HEK293 (cell line): ENCODE data around the gene CIC.

ENCODE experiments used
- CTCF ChIA-PET: fragments of 350-600 bp; formaldehyde crosslinking; extraction: SDS; loops from one replicate; lab custom pipeline; 2021; ENCODE audit warnings: antibody characterized with exemption; lab: Yijun Ruan, JAX
- POLR2A ChIA-PET: fragments of 300-600 bp; formaldehyde crosslinking; extraction: SDS; loops from one replicate; lab custom pipeline; 2020; ENCODE audit warnings: antibody characterized with exemption, inconsistent platforms; lab: Yijun Ruan, JAX
- H3K27ac ChIP-seq: fragments of 200-500 bp; sonication (Bioruptor generic); 2 replicates; pipeline ENCODE4 v1.5.1; 2014; ENCODE audit warnings: low read depth, low read length, control low read depth, inconsistent platforms; ENCODE audit errors: extremely low read depth
- H3K36me3 ChIP-seq, 2 experiments: fragments of 200-500 bp in 1 of 2; sonication (Bioruptor generic) in 1 of 2; 1 replicate in 1 of 2; 2 replicates in 1 of 2; pipeline ENCODE4 v1.5.1; 2014 to 2017; ENCODE audit warnings: inconsistent platforms in 2 of 2, low read length in 2 of 2; ENCODE audit not compliant: control insufficient read depth in 2 of 2, insufficient read depth in 1 of 2
- H3K4me1 ChIP-seq: fragments of 200-500 bp; sonication (Bioruptor generic); 2 replicates; pipeline ENCODE4 v1.5.1; 2014; ENCODE audit warnings: mild to moderate bottlenecking, low read length, inconsistent platforms; ENCODE audit not compliant: control insufficient read depth, insufficient read depth
- H3K4me3 ChIP-seq: 2 replicates; pipeline ENCODE4 v1.5.1; 2011; ENCODE audit warnings: low read depth, mild to moderate bottlenecking, control low read depth, low read length, moderate library complexity
- H3K9me3 ChIP-seq: fragments of 200-500 bp; sonication (Bioruptor generic); 2 replicates; pipeline ENCODE4 v1.5.1; 2014; ENCODE audit warnings: low read depth, low read length, inconsistent platforms; ENCODE audit not compliant: control insufficient read depth, insufficient read depth
- ATF2 ChIP-seq: fragments of 450-650 bp; formaldehyde crosslinking; IDR thresholded peaks from 2 replicates; pipeline ENCODE4 v1.5.1; 2016; ENCODE audit warnings: missing biosample characterization, missing genetic modification characterization, low read depth
- EGR2 ChIP-seq: fragments of 450-650 bp; formaldehyde crosslinking; IDR thresholded peaks from 2 replicates; pipeline ENCODE4 v1.5.1; 2016; ENCODE audit warnings: low read depth, missing biosample characterization, missing genetic modification characterization
- GLI4 ChIP-seq: fragments of 450-650 bp; formaldehyde crosslinking; IDR thresholded peaks from 2 replicates; pipeline ENCODE4 v1.5.1; 2016; ENCODE audit warnings: missing biosample characterization, missing genetic modification characterization
- GLIS2 ChIP-seq: fragments of 450-650 bp; formaldehyde crosslinking; IDR thresholded peaks from 2 replicates; pipeline ENCODE4 v1.5.1; 2016; ENCODE audit warnings: missing biosample characterization, missing genetic modification characterization
- HOXC10 ChIP-seq: sonication (generic); formaldehyde crosslinking; IDR thresholded peaks from 2 replicates; pipeline ENCODE4 v1.8.1; 2023; ENCODE audit warnings: mild to moderate bottlenecking, missing genetic modification reagents
- HOXD13 ChIP-seq: sonication (generic); formaldehyde crosslinking; IDR thresholded peaks from 2 replicates; pipeline ENCODE4 v1.8.0; 2022; ENCODE audit warnings: missing genetic modification reagents, borderline replicate concordance
- IKZF3 ChIP-seq: fragments of 450-650 bp; IDR thresholded peaks from 2 replicates; pipeline ENCODE4 v1.5.0; 2018; ENCODE audit warnings: missing biosample characterization, mild to moderate bottlenecking, missing genetic modification characterization, moderate library complexity
- KLF16 ChIP-seq: fragments of 450-650 bp; formaldehyde crosslinking; IDR thresholded peaks from 2 replicates; pipeline ENCODE4 v1.5.1; 2017; ENCODE audit warnings: missing biosample characterization, missing genetic modification characterization
- KLF9 ChIP-seq: fragments of 450-650 bp; formaldehyde crosslinking; IDR thresholded peaks from 2 replicates; pipeline ENCODE4 v1.5.1; 2016; ENCODE audit warnings: missing biosample characterization, missing genetic modification characterization, low read depth
- SCRT2 ChIP-seq: fragments of 450-650 bp; formaldehyde crosslinking; IDR thresholded peaks from 2 replicates; pipeline ENCODE4 v1.5.1; 2016; ENCODE audit warnings: missing biosample characterization, missing genetic modification characterization
- TRIM28 ChIP-seq: IDR thresholded peaks from 2 replicates; pipeline ENCODE4 v1.6.1; 2011; ENCODE audit warnings: low read length, control low read depth, borderline replicate concordance
- ZBTB7A ChIP-seq: fragments of 450-650 bp; formaldehyde crosslinking; IDR thresholded peaks from 2 replicates; pipeline ENCODE4 v1.5.1; 2016; ENCODE audit warnings: low read depth, missing biosample characterization, missing genetic modification characterization
- ZFHX2 ChIP-seq: fragments of 450-650 bp; formaldehyde crosslinking; conservative IDR thresholded peaks from 2 replicates; pipeline ENCODE4 v1.5.1; 2016; ENCODE audit warnings: missing biosample characterization, missing genetic modification characterization
- ZNF311 ChIP-seq: fragments of 450-650 bp; formaldehyde crosslinking; IDR thresholded peaks from 2 replicates; pipeline ENCODE4 v1.5.1; 2017; ENCODE audit warnings: missing biosample characterization, missing genetic modification characterization, borderline replicate concordance
- ZNF366 ChIP-seq: fragments of 450-650 bp; formaldehyde crosslinking; conservative IDR thresholded peaks from 2 replicates; pipeline ENCODE4 v1.5.1; 2016; ENCODE audit warnings: missing biosample characterization, missing genetic modification characterization
- ZNF548 ChIP-seq: fragments of 450-650 bp; formaldehyde crosslinking; IDR thresholded peaks from 2 replicates; pipeline ENCODE4 v1.5.1; 2016; ENCODE audit warnings: missing biosample characterization, missing genetic modification characterization
- ZNF558 ChIP-seq: fragments of 450-650 bp; formaldehyde crosslinking; IDR thresholded peaks from 2 replicates; pipeline ENCODE4 v1.5.1; 2016; ENCODE audit warnings: missing biosample characterization, missing genetic modification characterization
- ZNF658 ChIP-seq: fragments of 450-650 bp; formaldehyde crosslinking; IDR thresholded peaks from 2 replicates; pipeline ENCODE4; 2016; ENCODE audit warnings: missing biosample characterization, missing genetic modification characterization
- ZNF704 ChIP-seq: fragments of 450-650 bp; formaldehyde crosslinking; IDR thresholded peaks from 2 replicates; pipeline ENCODE4 v1.5.1; 2016; ENCODE audit warnings: missing biosample characterization, missing genetic modification characterization
- ZNF792 ChIP-seq: fragments of 450-650 bp; formaldehyde crosslinking; IDR thresholded peaks from 2 replicates; pipeline ENCODE4 v1.5.1; 2016; ENCODE audit warnings: missing biosample characterization, missing genetic modification characterization
- ZNF837 ChIP-seq: fragments of 450-650 bp; formaldehyde crosslinking; IDR thresholded peaks from 2 replicates; pipeline ENCODE4 v1.5.1; 2016; ENCODE audit warnings: missing biosample characterization, missing genetic modification characterization
- TF ChIP-seq, protein P1 (sequence below): fragments of 450-650 bp; formaldehyde crosslinking; IDR thresholded peaks from 2 replicates; pipeline ENCODE4 v1.5.1; 2016; ENCODE audit warnings: missing biosample characterization, missing genetic modification characterization
- TF ChIP-seq, protein P2 (sequence below): fragments of 450-650 bp; formaldehyde crosslinking; IDR thresholded peaks from 2 replicates; pipeline ENCODE4 v1.5.1; 2017; ENCODE audit warnings: missing biosample characterization, missing genetic modification characterization
- TF ChIP-seq, protein P3 (sequence below): fragments of 450-650 bp; formaldehyde crosslinking; IDR thresholded peaks from 2 replicates; pipeline ENCODE4 v1.5.1; 2016; ENCODE audit warnings: missing biosample characterization, missing genetic modification characterization
- TF ChIP-seq, protein P4 (sequence below): fragments of 450-650 bp; formaldehyde crosslinking; IDR thresholded peaks from 2 replicates; pipeline ENCODE4 v1.5.1; 2016; ENCODE audit warnings: missing biosample characterization, missing genetic modification characterization

Gene CIC

GRCh38 chr19:42255766-42256745 is 13.0 kb upstream of the CIC start:
- peaks cover 28% of the 10 kb centered on the region for H3K4me1 ChIP-seq
- H3K36me3 ChIP-seq: no peaks in the 10 kb centered on the region
- ChIA-PET CTCF (interaction anchor here (0.6 to 4.9 kb wide), 6 partner anchors 9 to 55 kb away, joined by 3 to 23 read pairs (median 3); no protein-coding TSS in a partner anchor), POLR2A (interaction anchor here (0.7 to 2.3 kb wide), 5 partner anchors 10 to 141 kb away, joined by 3 to 15 read pairs (median 10); partner anchors contain the start of gene GSK3A)
- H3K9me3 ChIP-seq: no peaks in the 10 kb centered on the region
- H3K4me3 ChIP-seq: peak overlapping the region; percentile 44
- peak overlapping the region; percentile 70 for H3K27ac ChIP-seq
- TF ChIP-seq, protein P1, sequence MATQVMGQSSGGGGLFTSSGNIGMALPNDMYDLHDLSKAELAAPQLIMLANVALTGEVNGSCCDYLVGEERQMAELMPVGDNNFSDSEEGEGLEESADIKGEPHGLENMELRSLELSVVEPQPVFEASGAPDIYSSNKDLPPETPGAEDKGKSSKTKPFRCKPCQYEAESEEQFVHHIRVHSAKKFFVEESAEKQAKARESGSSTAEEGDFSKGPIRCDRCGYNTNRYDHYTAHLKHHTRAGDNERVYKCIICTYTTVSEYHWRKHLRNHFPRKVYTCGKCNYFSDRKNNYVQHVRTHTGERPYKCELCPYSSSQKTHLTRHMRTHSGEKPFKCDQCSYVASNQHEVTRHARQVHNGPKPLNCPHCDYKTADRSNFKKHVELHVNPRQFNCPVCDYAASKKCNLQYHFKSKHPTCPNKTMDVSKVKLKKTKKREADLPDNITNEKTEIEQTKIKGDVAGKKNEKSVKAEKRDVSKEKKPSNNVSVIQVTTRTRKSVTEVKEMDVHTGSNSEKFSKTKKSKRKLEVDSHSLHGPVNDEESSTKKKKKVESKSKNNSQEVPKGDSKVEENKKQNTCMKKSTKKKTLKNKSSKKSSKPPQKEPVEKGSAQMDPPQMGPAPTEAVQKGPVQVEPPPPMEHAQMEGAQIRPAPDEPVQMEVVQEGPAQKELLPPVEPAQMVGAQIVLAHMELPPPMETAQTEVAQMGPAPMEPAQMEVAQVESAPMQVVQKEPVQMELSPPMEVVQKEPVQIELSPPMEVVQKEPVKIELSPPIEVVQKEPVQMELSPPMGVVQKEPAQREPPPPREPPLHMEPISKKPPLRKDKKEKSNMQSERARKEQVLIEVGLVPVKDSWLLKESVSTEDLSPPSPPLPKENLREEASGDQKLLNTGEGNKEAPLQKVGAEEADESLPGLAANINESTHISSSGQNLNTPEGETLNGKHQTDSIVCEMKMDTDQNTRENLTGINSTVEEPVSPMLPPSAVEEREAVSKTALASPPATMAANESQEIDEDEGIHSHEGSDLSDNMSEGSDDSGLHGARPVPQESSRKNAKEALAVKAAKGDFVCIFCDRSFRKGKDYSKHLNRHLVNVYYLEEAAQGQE (tag by site-specific recombination): no peak; the same call in 1 of the 2 replicates
- TF ChIP-seq ZNF311 (tag by site-specific recombination) (no peak), ATF2 (no peak), ZNF704 (tag by site-specific recombination) (no peak), IKZF3 (peak; percentile 88), KLF16 (tag by site-specific recombination) (peak; percentile 28; the same call in 1 of the 2 replicates), EGR2 (tag by site-specific recombination) (no peak), ZNF558 (tag by site-specific recombination) (no peak), ZNF792 (tag by site-specific recombination) (no peak), ZNF658 (tag by site-specific recombination) (no peak), ZNF837 (tag by site-specific recombination) (no peak), ZNF366 (tag by site-specific recombination) (peak; percentile 92), TRIM28 (no peak), ZBTB7A (tag by site-specific recombination) (no peak), ZFHX2 (peak; percentile 31; the same call in 1 of the 2 replicates), ZNF548 (tag by site-specific recombination) (no peak), HOXD13 (CRISPR knock-in tag) (no peak), GLI4 (no peak), GLIS2 (tag by site-specific recombination) (peak; percentile 86), SCRT2 (tag by site-specific recombination) (no peak), KLF9 (tag by site-specific recombination) (peak; percentile 36; the same call in 1 of the 2 replicates), HOXC10 (no peak)
- TF ChIP-seq, protein P2, sequence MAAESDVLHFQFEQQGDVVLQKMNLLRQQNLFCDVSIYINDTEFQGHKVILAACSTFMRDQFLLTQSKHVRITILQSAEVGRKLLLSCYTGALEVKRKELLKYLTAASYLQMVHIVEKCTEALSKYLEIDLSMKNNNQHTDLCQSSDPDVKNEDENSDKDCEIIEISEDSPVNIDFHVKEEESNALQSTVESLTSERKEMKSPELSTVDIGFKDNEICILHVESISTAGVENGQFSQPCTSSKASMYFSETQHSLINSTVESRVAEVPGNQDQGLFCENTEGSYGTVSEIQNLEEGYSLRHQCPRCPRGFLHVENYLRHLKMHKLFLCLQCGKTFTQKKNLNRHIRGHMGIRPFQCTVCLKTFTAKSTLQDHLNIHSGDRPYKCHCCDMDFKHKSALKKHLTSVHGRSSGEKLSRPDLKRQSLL (tag by site-specific recombination): 0 out of 2 replicates have a peak, but pooled peaks have one; percentile 39
- TF ChIP-seq, protein P3, sequence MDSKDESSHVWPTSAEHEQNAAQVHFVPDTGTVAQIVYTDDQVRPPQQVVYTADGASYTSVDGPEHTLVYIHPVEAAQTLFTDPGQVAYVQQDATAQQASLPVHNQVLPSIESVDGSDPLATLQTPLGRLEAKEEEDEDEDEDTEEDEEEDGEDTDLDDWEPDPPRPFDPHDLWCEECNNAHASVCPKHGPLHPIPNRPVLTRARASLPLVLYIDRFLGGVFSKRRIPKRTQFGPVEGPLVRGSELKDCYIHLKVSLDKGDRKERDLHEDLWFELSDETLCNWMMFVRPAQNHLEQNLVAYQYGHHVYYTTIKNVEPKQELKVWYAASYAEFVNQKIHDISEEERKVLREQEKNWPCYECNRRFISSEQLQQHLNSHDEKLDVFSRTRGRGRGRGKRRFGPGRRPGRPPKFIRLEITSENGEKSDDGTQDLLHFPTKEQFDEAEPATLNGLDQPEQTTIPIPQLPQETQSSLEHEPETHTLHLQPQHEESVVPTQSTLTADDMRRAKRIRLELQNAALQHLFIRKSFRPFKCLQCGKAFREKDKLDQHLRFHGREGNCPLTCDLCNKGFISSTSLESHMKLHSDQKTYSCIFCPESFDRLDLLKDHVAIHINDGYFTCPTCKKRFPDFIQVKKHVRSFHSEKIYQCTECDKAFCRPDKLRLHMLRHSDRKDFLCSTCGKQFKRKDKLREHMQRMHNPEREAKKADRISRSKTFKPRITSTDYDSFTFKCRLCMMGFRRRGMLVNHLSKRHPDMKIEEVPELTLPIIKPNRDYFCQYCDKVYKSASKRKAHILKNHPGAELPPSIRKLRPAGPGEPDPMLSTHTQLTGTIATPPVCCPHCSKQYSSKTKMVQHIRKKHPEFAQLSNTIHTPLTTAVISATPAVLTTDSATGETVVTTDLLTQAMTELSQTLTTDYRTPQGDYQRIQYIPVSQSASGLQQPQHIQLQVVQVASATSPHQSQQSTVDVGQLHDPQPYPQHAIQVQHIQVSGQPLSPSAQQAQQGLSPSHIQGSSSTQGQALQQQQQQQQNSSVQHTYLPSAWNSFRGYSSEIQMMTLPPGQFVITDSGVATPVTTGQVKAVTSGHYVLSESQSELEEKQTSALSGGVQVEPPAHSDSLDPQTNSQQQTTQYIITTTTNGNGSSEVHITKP: no peak; the same call in none of the 2 replicates
- TF ChIP-seq, protein P4, sequence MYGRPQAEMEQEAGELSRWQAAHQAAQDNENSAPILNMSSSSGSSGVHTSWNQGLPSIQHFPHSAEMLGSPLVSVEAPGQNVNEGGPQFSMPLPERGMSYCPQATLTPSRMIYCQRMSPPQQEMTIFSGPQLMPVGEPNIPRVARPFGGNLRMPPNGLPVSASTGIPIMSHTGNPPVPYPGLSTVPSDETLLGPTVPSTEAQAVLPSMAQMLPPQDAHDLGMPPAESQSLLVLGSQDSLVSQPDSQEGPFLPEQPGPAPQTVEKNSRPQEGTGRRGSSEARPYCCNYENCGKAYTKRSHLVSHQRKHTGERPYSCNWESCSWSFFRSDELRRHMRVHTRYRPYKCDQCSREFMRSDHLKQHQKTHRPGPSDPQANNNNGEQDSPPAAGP: no peak
